RWPE1 (cell line): ENCODE results near the gene CARHSP1.

Experiments used
- CTCF ChIA-PET: fragments of 350-600 bp; sonication (Branson Sonifier 250); formaldehyde crosslinking; extraction: SDS; loops from one replicate; lab custom pipeline; 2021; lab: Yijun Ruan, JAX
- POLR2A ChIA-PET: fragments of 400-600 bp; formaldehyde crosslinking; extraction: SDS; loops from one replicate; lab custom pipeline; 2020; ENCODE audit warnings: antibody characterized with exemption; ENCODE audit not compliant: low non-redundant PET; lab: Yijun Ruan, JAX
- DNase-seq: peaks from one replicate; pipeline ENCODE4 v3.0.0; 2012; ENCODE audit warnings: low spot score
- H3K27ac ChIP-seq: fragments of 450-650 bp; 2 replicates; pipeline ENCODE4 v1.5.1; 2017
- TF ChIP-seq, protein P1 (sequence below): fragments of 450-650 bp; conservative IDR thresholded peaks from 2 replicates; pipeline ENCODE4 v1.5.1; 2017; ENCODE audit warnings: low read depth, mild to moderate bottlenecking

The CARHSP1 gene

GRCh38 chr16:8819411-8820034 lies 49.3 kb downstream of the CARHSP1 start:
- ChIA-PET POLR2A (no interaction called here), CTCF (no interaction called here)
- TF ChIP-seq, protein P1, sequence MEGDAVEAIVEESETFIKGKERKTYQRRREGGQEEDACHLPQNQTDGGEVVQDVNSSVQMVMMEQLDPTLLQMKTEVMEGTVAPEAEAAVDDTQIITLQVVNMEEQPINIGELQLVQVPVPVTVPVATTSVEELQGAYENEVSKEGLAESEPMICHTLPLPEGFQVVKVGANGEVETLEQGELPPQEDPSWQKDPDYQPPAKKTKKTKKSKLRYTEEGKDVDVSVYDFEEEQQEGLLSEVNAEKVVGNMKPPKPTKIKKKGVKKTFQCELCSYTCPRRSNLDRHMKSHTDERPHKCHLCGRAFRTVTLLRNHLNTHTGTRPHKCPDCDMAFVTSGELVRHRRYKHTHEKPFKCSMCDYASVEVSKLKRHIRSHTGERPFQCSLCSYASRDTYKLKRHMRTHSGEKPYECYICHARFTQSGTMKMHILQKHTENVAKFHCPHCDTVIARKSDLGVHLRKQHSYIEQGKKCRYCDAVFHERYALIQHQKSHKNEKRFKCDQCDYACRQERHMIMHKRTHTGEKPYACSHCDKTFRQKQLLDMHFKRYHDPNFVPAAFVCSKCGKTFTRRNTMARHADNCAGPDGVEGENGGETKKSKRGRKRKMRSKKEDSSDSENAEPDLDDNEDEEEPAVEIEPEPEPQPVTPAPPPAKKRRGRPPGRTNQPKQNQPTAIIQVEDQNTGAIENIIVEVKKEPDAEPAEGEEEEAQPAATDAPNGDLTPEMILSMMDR, result no peak
- no peak overlapping the region for H3K27ac ChIP-seq
- DNase-seq, result no peak

DNA sequence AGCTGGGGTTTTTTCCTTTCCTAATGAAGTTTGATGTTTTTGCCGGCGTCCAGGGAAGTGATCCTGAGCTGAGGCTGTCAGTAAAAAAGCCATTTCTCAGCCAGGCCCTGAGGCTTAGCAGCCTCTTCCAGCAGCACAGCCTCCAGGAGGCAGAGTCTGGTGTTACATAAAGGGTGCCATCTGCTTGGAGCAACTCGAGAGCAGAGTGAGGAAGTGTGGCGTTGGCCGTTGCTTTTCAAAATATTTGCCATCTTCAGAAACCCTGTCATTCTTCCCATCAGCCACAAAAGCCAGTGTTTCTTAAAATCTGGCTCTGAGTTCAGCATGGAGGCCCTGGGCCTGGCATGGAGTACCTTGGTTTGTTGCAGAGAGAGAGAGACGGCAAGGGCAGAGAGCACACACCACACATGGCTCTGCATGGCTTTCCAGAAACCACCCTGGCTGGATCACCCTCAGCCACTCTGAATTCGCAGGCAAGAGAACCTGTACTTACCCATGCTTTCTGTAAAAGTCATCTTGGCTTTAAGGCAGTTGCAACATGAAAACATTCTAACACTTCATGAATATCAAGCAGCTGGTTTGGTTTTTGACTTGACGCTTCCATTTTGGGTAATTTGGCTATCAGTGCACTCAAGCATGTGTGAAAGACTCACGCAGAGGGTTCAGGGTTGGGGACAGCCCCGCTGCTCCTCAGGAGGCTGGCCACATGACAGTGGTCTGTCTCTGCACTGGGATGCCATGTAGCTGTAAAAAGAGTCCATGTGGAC lies 50.1 kb downstream of the CARHSP1 start:
- TF ChIP-seq, protein P1, result no peak
- DNase-seq, result no peak
- ChIA-PET CTCF (interaction anchor here (0.6 kb wide), 1 partner anchor 62 kb away, joined by 3 read pairs; no protein-coding TSS in a partner anchor), POLR2A (no interaction called here)
- no peak overlapping the region for H3K27ac ChIP-seq

- POLR2A ChIA-PET, result no interaction called here
- DNase-seq, result no peak
- TF ChIP-seq, protein P1, result no peak
- CTCF ChIA-PET, result interaction anchor here (0.8 kb wide), 1 partner anchor 9 kb away, joined by 4 read pairs; no protein-coding TSS in a partner anchor
- H3K27ac ChIP-seq, result no peak overlapping the region
These were observed 51.7 kb downstream of the CARHSP1 start for GRCh38 chr16:8816967-8817655.

GRCh38 chr16:8814095-8814806 lies 54.6 kb downstream of the CARHSP1 start:
- POLR2A ChIA-PET, result no interaction called here
- no peak overlapping the region for H3K27ac ChIP-seq
- DNase-seq, result no peak
- CTCF ChIA-PET, result no interaction called here
- TF ChIP-seq, protein P1, result no peak

GRCh38 chr16:8812162-8812843 lies 56.5 kb downstream of the CARHSP1 start:
- POLR2A ChIA-PET, result no interaction called here
- DNase-seq, result no peak
- TF ChIP-seq, protein P1, result no peak
- CTCF ChIA-PET, result no interaction called here
- H3K27ac ChIP-seq, result no peak overlapping the region
